ENCODE measurements around the gene FAM184A. TPM values are rescaled to one million over a fixed set of nuclear protein-coding genes. Genes with fewer than 3 reads are reported as not detected.

Gene FAM184A
- total RNA-seq, 1 donor from 2014 or later, result 15.9 TPM

GRCh38 chr6:119067091-119067490 is 11.4 kb downstream of the FAM184A start:
- ATAC-seq (no peak), DNase-seq (no peak)
- H3K9me3 ChIP-seq, result no peaks in the 10 kb centered on the region
- H3K27me3 ChIP-seq (ENCODE audit: low read depth), result no peaks in the 10 kb centered on the region
- H3K36me3 ChIP-seq, result no peaks in the 10 kb centered on the region
- intact Hi-C loops (cut with DNase I), result no loop called here
- H3K27ac ChIP-seq, result no peak overlapping the region
- no peaks in the 10 kb centered on the region for H3K4me1 ChIP-seq
- H3K4me3 ChIP-seq, result no peak overlapping the region
- no peak for TF ChIP-seq CTCF (IDR thresholded peaks at IDR 0.05)

- Histone ChIP-seq H3K4me3 (no peak overlapping the region), H3K4me1 (no peaks in the 10 kb centered on the region), H3K36me3 (no peaks in the 10 kb centered on the region), H3K9me3 (no peaks in the 10 kb centered on the region), H3K27ac (no peak overlapping the region), H3K27me3 (ENCODE audit: low read depth) (no peaks in the 10 kb centered on the region)
- DNase-seq (no peak), ATAC-seq (no peak)
- no peak for TF ChIP-seq CTCF (IDR thresholded peaks at IDR 0.05)
- intact Hi-C loops (cut with DNase I), result no loop called here
These were observed 11.9 kb downstream of the FAM184A start for GRCh38 chr6:119066517-119066916.

GRCh38 chr6:119065955-119066354 is 12.5 kb downstream of the FAM184A start:
- Histone ChIP-seq H3K27me3 (ENCODE audit: low read depth) (no peaks in the 10 kb centered on the region), H3K9me3 (no peaks in the 10 kb centered on the region), H3K27ac (no peak overlapping the region), H3K36me3 (no peaks in the 10 kb centered on the region), H3K4me1 (no peaks in the 10 kb centered on the region), H3K4me3 (no peak overlapping the region)
- no peak for ATAC-seq
- DNase-seq, result no peak
- intact Hi-C loops (cut with DNase I), result no loop called here
- TF ChIP-seq CTCF (IDR thresholded peaks at IDR 0.05), result no peak

- Histone ChIP-seq H3K4me3 (no peak overlapping the region), H3K9me3 (no peaks in the 10 kb centered on the region), H3K27ac (no peak overlapping the region), H3K36me3 (no peaks in the 10 kb centered on the region), H3K4me1 (no peaks in the 10 kb centered on the region), H3K27me3 (ENCODE audit: low read depth) (no peaks in the 10 kb centered on the region)
- ATAC-seq (no peak), DNase-seq (no peak)
- intact Hi-C loops (cut with DNase I), result no loop called here
- TF ChIP-seq CTCF (IDR thresholded peaks at IDR 0.05), result no peak
These were observed 13.1 kb downstream of the FAM184A start for GRCh38 chr6:119065382-119065781.

GRCh38 chr6:119063491-119063890 is 15.0 kb downstream of the FAM184A start:
- H3K4me1 ChIP-seq, result no peaks in the 10 kb centered on the region
- ATAC-seq (no peak), DNase-seq (no peak)
- TF ChIP-seq CTCF (IDR thresholded peaks at IDR 0.05), result no peak
- no peak overlapping the region for H3K4me3 ChIP-seq
- H3K36me3 ChIP-seq, result no peaks in the 10 kb centered on the region
- intact Hi-C loops (cut with DNase I), result no loop called here
- no peaks in the 10 kb centered on the region for H3K9me3 ChIP-seq
- no peaks in the 10 kb centered on the region for H3K27me3 ChIP-seq (ENCODE audit: low read depth)
- no peak overlapping the region for H3K27ac ChIP-seq

GRCh38 chr6:119061215-119061614 is 17.2 kb downstream of the FAM184A start:
- no peak for TF ChIP-seq CTCF (IDR thresholded peaks at IDR 0.05)
- no peak for ATAC-seq

More at GRCh38 chr6:119061215-119061614, 17.2 kb downstream of the FAM184A start:
- no peak overlapping the region for H3K27ac ChIP-seq
- H3K27me3 ChIP-seq (ENCODE audit: low read depth), result no peaks in the 10 kb centered on the region
- no peaks in the 10 kb centered on the region for H3K36me3 ChIP-seq
- no peaks in the 10 kb centered on the region for H3K4me1 ChIP-seq
- DNase-seq, result no peak
- no peak overlapping the region for H3K4me3 ChIP-seq
- no peaks in the 10 kb centered on the region for H3K9me3 ChIP-seq
- intact Hi-C loops (cut with DNase I), result no loop called here

All from lower lobe of right lung (tissue), 2 donors.